HepG2 (cell line): ENCODE data around the gene LENG1.

Experiments used
- BCL6 ChIP-seq: IDR thresholded peaks from 2 replicates; pipeline ENCODE4 v1.6.1; 2016; ENCODE audit warnings: missing genetic modification reagents, missing compliant biosample characterization
- CHCHD3 ChIP-seq: sonication (generic); formaldehyde crosslinking; IDR thresholded peaks from 2 replicates; pipeline ENCODE4 v1.8.0; 2022; ENCODE audit warnings: mild to moderate bottlenecking, missing genetic modification reagents, moderate library complexity
- CSRNP2 ChIP-seq: sonication (generic); formaldehyde crosslinking; conservative IDR thresholded peaks from 2 replicates; pipeline ENCODE4 v1.8.0; 2022; ENCODE audit warnings: low read depth, missing genetic modification reagents
- CTCF ChIP-seq: sonication (generic); formaldehyde crosslinking; IDR thresholded peaks from 2 replicates; pipeline ENCODE4 v1.5.0; 2020; ENCODE audit warnings: mild to moderate bottlenecking, missing genetic modification reagents, moderate library complexity
- KLF6 ChIP-seq: IDR thresholded peaks from 2 replicates; pipeline ENCODE4 v1.8.0; 2016; ENCODE audit warnings: missing biosample characterization, missing genetic modification reagents
- PHF8 ChIP-seq: sonication (generic); formaldehyde crosslinking; IDR thresholded peaks from 2 replicates; pipeline ENCODE4 v1.5.0; 2020; ENCODE audit warnings: missing genetic modification reagents
- TBP ChIP-seq: sonication (generic); formaldehyde crosslinking; IDR thresholded peaks from 2 replicates; pipeline ENCODE4 v1.5.0; 2020; ENCODE audit warnings: missing genetic modification reagents
- ZNF3 ChIP-seq: IDR thresholded peaks from 2 replicates; pipeline ENCODE4 v1.7.0; 2017; ENCODE audit warnings: inconsistent platforms

- TF ChIP-seq KLF6 (CRISPR knock-in tag) (no peak), ZNF3 (CRISPR knock-in tag) (no peak), CHCHD3 (CRISPR knock-in tag) (no peak), CSRNP2 (CRISPR knock-in tag) (no peak), PHF8 (CRISPR knock-in tag) (no peak), BCL6 (CRISPR knock-in tag) (no peak), TBP (CRISPR knock-in tag) (no peak), CTCF (CRISPR knock-in tag) (no peak)
Observed at GRCh38 chr19:54160182-54160811, 776 bp upstream of the LENG1 start.
